ENCODE measurements around the gene FOXP1.

DNA sequence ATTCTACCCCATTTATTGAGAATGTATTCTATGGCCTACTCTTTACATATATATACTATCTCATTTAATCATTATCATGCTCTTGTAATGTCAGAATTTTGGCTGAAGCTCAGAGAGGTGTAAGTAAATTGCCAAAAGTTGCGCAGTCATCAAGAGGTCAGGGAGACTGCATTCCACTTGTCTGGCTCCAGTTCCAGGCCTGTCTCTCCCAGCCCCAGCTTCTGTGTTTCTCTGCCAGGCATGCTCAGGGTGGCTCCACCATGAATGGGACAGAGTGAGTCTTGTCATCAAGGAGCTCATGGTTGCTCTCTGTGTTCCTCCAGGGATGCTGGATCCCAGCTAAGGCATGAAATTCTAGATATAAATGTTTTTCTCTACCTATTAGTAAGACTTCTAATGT lies 635.9 kb downstream of the FOXP1 start:
- no peak for TF ChIP-seq EZH2 (IDR thresholded peaks at IDR 0.05; ENCODE audit: borderline replicate concordance, low read length)
- TF ChIP-seq, protein P1, sequence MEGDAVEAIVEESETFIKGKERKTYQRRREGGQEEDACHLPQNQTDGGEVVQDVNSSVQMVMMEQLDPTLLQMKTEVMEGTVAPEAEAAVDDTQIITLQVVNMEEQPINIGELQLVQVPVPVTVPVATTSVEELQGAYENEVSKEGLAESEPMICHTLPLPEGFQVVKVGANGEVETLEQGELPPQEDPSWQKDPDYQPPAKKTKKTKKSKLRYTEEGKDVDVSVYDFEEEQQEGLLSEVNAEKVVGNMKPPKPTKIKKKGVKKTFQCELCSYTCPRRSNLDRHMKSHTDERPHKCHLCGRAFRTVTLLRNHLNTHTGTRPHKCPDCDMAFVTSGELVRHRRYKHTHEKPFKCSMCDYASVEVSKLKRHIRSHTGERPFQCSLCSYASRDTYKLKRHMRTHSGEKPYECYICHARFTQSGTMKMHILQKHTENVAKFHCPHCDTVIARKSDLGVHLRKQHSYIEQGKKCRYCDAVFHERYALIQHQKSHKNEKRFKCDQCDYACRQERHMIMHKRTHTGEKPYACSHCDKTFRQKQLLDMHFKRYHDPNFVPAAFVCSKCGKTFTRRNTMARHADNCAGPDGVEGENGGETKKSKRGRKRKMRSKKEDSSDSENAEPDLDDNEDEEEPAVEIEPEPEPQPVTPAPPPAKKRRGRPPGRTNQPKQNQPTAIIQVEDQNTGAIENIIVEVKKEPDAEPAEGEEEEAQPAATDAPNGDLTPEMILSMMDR (conservative IDR thresholded peaks at IDR 0.05 in 1 of 2, IDR thresholded peaks at IDR 0.05 in 1 of 2; ENCODE audit: extremely low read depth in 1 of 2, insufficient read depth in 1 of 2, low read depth in 1 of 2, low read length in 2 of 2), result no peak

Data from mammary epithelial cell (primary cell).